Dendritic cell treated with granulocyte-macrophage colony-stimulating factor and Interleukin-4, amounts not matched to agents 40 ng/mL and 50 ng/mL, for 4 days (primary cell): ENCODE data around the gene FN1.

Experiments
- H3K27ac Mint-ChIP-seq: one replicate; pipeline ENCODE4 v1.8.0; 2022; ENCODE audit warnings: mild to moderate bottlenecking, mixed read lengths
- H3K27me3 Mint-ChIP-seq: one replicate; pipeline ENCODE4 v1.8.0; 2022; ENCODE audit warnings: mild to moderate bottlenecking, mixed read lengths
- H3K36me3 Mint-ChIP-seq: one replicate; pipeline ENCODE4 v1.8.0; 2022; ENCODE audit warnings: low read depth, mixed read lengths
- H3K4me1 Mint-ChIP-seq: one replicate; pipeline ENCODE4 v1.8.0; 2022; ENCODE audit warnings: low read depth, mixed read lengths
- H3K4me3 Mint-ChIP-seq: one replicate; pipeline ENCODE4 v1.8.0; 2022; ENCODE audit warnings: mild to moderate bottlenecking, moderate library complexity, mixed read lengths
- H3K9me3 Mint-ChIP-seq: one replicate; pipeline ENCODE4 v1.8.0; 2022; ENCODE audit warnings: mixed read lengths
- intact Hi-C: fragments of 100-400 bp; cut with micrococcal nuclease; formaldehyde crosslinking; loops from one replicate; pipeline ENCODE4 v1.15.0; 2022

FN1 gene

GRCh38 chr2:215423234-215423633 is 12.6 kb downstream of the FN1 start:
- Mint-ChIP-seq H3K36me3 (peaks cover 16% of the 10 kb centered on the region), H3K9me3 (no peaks in the 10 kb centered on the region), H3K27ac (no peak overlapping the region), H3K4me3 (no peak overlapping the region), H3K4me1 (no peaks in the 10 kb centered on the region), H3K27me3 (peaks cover 38% of the 10 kb centered on the region)
- intact Hi-C loops = no loop called here

- intact Hi-C loops = no loop called here
- Mint-ChIP-seq H3K9me3 (no peaks in the 10 kb centered on the region), H3K4me3 (no peak overlapping the region), H3K36me3 (peaks cover 11% of the 10 kb centered on the region), H3K4me1 (no peaks in the 10 kb centered on the region), H3K27ac (no peak overlapping the region), H3K27me3 (peaks cover 36% of the 10 kb centered on the region)
Observed at GRCh38 chr2:215422676-215423075, 13.2 kb downstream of the FN1 start.

GRCh38 chr2:215421859-215422461 is 13.9 kb downstream of the FN1 start:
- Mint-ChIP-seq H3K27me3 (peaks cover 40% of the 10 kb centered on the region), H3K4me3 (no peak overlapping the region), H3K4me1 (no peaks in the 10 kb centered on the region), H3K27ac (no peak overlapping the region), H3K36me3 (peaks cover 11% of the 10 kb centered on the region), H3K9me3 (no peaks in the 10 kb centered on the region)
- intact Hi-C loops = no loop called here

- Mint-ChIP-seq H3K27me3 (peaks cover 32% of the 10 kb centered on the region), H3K36me3 (peaks cover 11% of the 10 kb centered on the region), H3K9me3 (no peaks in the 10 kb centered on the region), H3K27ac (no peak overlapping the region), H3K4me3 (no peak overlapping the region), H3K4me1 (no peaks in the 10 kb centered on the region)
- intact Hi-C loops = no loop called here
Observed at GRCh38 chr2:215420471-215420935, 15.4 kb downstream of the FN1 start.

GRCh38 chr2:215419769-215420470 is 15.9 kb downstream of the FN1 start:
- H3K27me3 Mint-ChIP-seq = peaks cover 28% of the 10 kb centered on the region
- no peaks in the 10 kb centered on the region for H3K4me1 Mint-ChIP-seq

GRCh38 chr2:215419113-215419512 is 16.8 kb downstream of the FN1 start:
- H3K27ac Mint-ChIP-seq = no peak overlapping the region
- peaks cover 28% of the 10 kb centered on the region for H3K27me3 Mint-ChIP-seq
- H3K36me3 Mint-ChIP-seq = peaks cover 11% of the 10 kb centered on the region
- H3K9me3 Mint-ChIP-seq = no peaks in the 10 kb centered on the region
- intact Hi-C loops = no loop called here
- H3K4me3 Mint-ChIP-seq = no peak overlapping the region
- H3K4me1 Mint-ChIP-seq = no peaks in the 10 kb centered on the region

More at GRCh38 chr2:215419769-215420470, 15.9 kb downstream of the FN1 start:
- Mint-ChIP-seq H3K9me3 (no peaks in the 10 kb centered on the region), H3K27ac (no peak overlapping the region), H3K4me3 (no peak overlapping the region), H3K36me3 (peaks cover 11% of the 10 kb centered on the region)
- intact Hi-C loops = no loop called here

- no peaks in the 10 kb centered on the region for H3K4me1 Mint-ChIP-seq
- H3K27me3 Mint-ChIP-seq = peaks cover 24% of the 10 kb centered on the region
- peaks cover 15% of the 10 kb centered on the region for H3K36me3 Mint-ChIP-seq
- intact Hi-C loops = no loop called here
- H3K4me3 Mint-ChIP-seq = no peak overlapping the region
- no peak overlapping the region for H3K27ac Mint-ChIP-seq
- no peaks in the 10 kb centered on the region for H3K9me3 Mint-ChIP-seq
Observed at GRCh38 chr2:215418064-215418963, 17.6 kb downstream of the FN1 start.

GRCh38 chr2:215417400-215417951 is 18.4 kb downstream of the FN1 start:
- H3K27ac Mint-ChIP-seq = no peak overlapping the region
- peaks cover 25% of the 10 kb centered on the region for H3K27me3 Mint-ChIP-seq
- H3K4me1 Mint-ChIP-seq = no peaks in the 10 kb centered on the region
- H3K36me3 Mint-ChIP-seq = peaks cover 16% of the 10 kb centered on the region
- no peaks in the 10 kb centered on the region for H3K9me3 Mint-ChIP-seq
- no peak overlapping the region for H3K4me3 Mint-ChIP-seq
- intact Hi-C loops = no loop called here

GRCh38 chr2:215416656-215417055 is 19.2 kb downstream of the FN1 start:
- Mint-ChIP-seq H3K27me3 (peaks cover 20% of the 10 kb centered on the region), H3K4me3 (no peak overlapping the region), H3K27ac (no peak overlapping the region), H3K9me3 (no peaks in the 10 kb centered on the region), H3K36me3 (peaks cover 16% of the 10 kb centered on the region), H3K4me1 (no peaks in the 10 kb centered on the region)
- intact Hi-C loops = no loop called here

- Mint-ChIP-seq H3K36me3 (peaks cover 15% of the 10 kb centered on the region), H3K27me3 (peaks cover 20% of the 10 kb centered on the region), H3K27ac (no peak overlapping the region), H3K4me1 (no peaks in the 10 kb centered on the region), H3K4me3 (no peak overlapping the region), H3K9me3 (no peaks in the 10 kb centered on the region)
- intact Hi-C loops = no loop called here
Observed at GRCh38 chr2:215415820-215416577, 19.9 kb downstream of the FN1 start.

GRCh38 chr2:215415218-215415617 is 20.6 kb downstream of the FN1 start:
- intact Hi-C loops = no loop called here
- H3K9me3 Mint-ChIP-seq = no peaks in the 10 kb centered on the region
- no peak overlapping the region for H3K4me3 Mint-ChIP-seq
- H3K27ac Mint-ChIP-seq = no peak overlapping the region
- H3K4me1 Mint-ChIP-seq = no peaks in the 10 kb centered on the region
- H3K36me3 Mint-ChIP-seq = peaks cover 7% of the 10 kb centered on the region
- H3K27me3 Mint-ChIP-seq = peaks cover 14% of the 10 kb centered on the region

GRCh38 chr2:215414674-215415073 is 21.2 kb downstream of the FN1 start:
- no peaks in the 10 kb centered on the region for H3K4me1 Mint-ChIP-seq
- no peak overlapping the region for H3K27ac Mint-ChIP-seq
- H3K36me3 Mint-ChIP-seq = peaks cover 8% of the 10 kb centered on the region
- intact Hi-C loops = no loop called here
- H3K4me3 Mint-ChIP-seq = no peak overlapping the region
- peaks cover 11% of the 10 kb centered on the region for H3K27me3 Mint-ChIP-seq
- H3K9me3 Mint-ChIP-seq = no peaks in the 10 kb centered on the region

GRCh38 chr2:215413974-215414373 is 21.9 kb downstream of the FN1 start:
- Mint-ChIP-seq H3K27ac (no peak overlapping the region), H3K27me3 (peaks cover 11% of the 10 kb centered on the region), H3K36me3 (peaks cover 14% of the 10 kb centered on the region), H3K4me3 (no peak overlapping the region), H3K4me1 (no peaks in the 10 kb centered on the region), H3K9me3 (no peaks in the 10 kb centered on the region)
- intact Hi-C loops = no loop called here
